CD8-positive, alpha-beta memory T cell (primary cell): ENCODE results near the gene HPS5. TPM values are rescaled to one million over a fixed set of nuclear protein-coding genes. Genes with fewer than 3 reads are reported as not detected.
"Not testable (repeated sequence)": the region's sequence is repeated elsewhere in the genome, so short reads cannot be mapped to it uniquely, and the experiment has no call there.

Experiments
- CTCF ChIA-PET: fragments of 350-600 bp; sonication (Branson Sonifier 250); formaldehyde crosslinking; loops from one replicate; lab custom pipeline; 2021; ENCODE audit warnings: antibody characterized with exemption; lab: Charles Lee
- POLR2A ChIA-PET: fragments of 350-600 bp; sonication (Branson Sonifier 250); formaldehyde crosslinking; loops from one replicate; lab custom pipeline; 2021; ENCODE audit warnings: antibody characterized with exemption; lab: Charles Lee
- DNase-seq, 5 donors: peaks; one replicate each; pipeline versions ENCODE4 v3.0.0 to v3.0.0-alpha.2; 2020 to 2022; ENCODE audit warnings: mixed read lengths in 1 of 5
- H3K27ac ChIP-seq: one replicate; pipeline ENCODE4 v1.7.0; 2013; ENCODE audit warnings: low read depth, mild to moderate bottlenecking, low read length, moderate library complexity
- H3K27me3 ChIP-seq: 2 replicates; pipeline ENCODE4 v1.7.0; 2013; ENCODE audit warnings: low read length, mild to moderate bottlenecking; ENCODE audit not compliant: insufficient read depth, poor library complexity, severe bottlenecking
- H3K36me3 ChIP-seq: 2 replicates; pipeline ENCODE4 v1.7.0; 2013; ENCODE audit warnings: mild to moderate bottlenecking, low read length, moderate library complexity; ENCODE audit not compliant: insufficient read depth
- H3K4me1 ChIP-seq: 2 replicates; pipeline ENCODE4 v1.7.0; 2013; ENCODE audit warnings: mild to moderate bottlenecking, low read length, moderate library complexity; ENCODE audit not compliant: insufficient read depth
- H3K4me3 ChIP-seq: 2 replicates; pipeline ENCODE4 v1.7.0; 2013; ENCODE audit warnings: mild to moderate bottlenecking, low read length
- H3K9me3 ChIP-seq: 2 replicates; pipeline ENCODE4 v1.7.0; 2013; ENCODE audit warnings: mild to moderate bottlenecking, low read length
- H3K27ac Mint-ChIP-seq, 8 donors: one replicate each; pipeline ENCODE4 v1.8.0; 2020 to 2021; ENCODE audit warnings: mixed read lengths in 8 of 8, mild to moderate bottlenecking in 6 of 8, inconsistent platforms in 3 of 8, moderate library complexity in 3 of 8
- H3K27me3 Mint-ChIP-seq, 2 donors: one replicate each; pipeline ENCODE4 v1.8.0; 2020 to 2021; ENCODE audit warnings: mixed read lengths in 2 of 2, mild to moderate bottlenecking in 1 of 2, moderate library complexity in 1 of 2
- H3K36me3 Mint-ChIP-seq, 3 donors: one replicate each; pipeline ENCODE4 v1.8.0; 2020 to 2021; ENCODE audit warnings: mixed read lengths in 3 of 3, inconsistent platforms in 1 of 3, mild to moderate bottlenecking in 1 of 3
- H3K4me1 Mint-ChIP-seq, 3 donors: one replicate each; pipeline ENCODE4 v1.8.0; 2020 to 2021; ENCODE audit warnings: mixed read lengths in 3 of 3, inconsistent platforms in 1 of 3, mild to moderate bottlenecking in 1 of 3
- H3K4me3 Mint-ChIP-seq, 7 donors: one replicate each; pipeline ENCODE4 v1.8.0; 2020 to 2021; ENCODE audit warnings: mixed read lengths in 7 of 7, mild to moderate bottlenecking in 6 of 7, moderate library complexity in 4 of 7, inconsistent platforms in 2 of 7
- H3K9me3 Mint-ChIP-seq, 5 donors: one replicate each; pipeline ENCODE4 v1.8.0; 2020 to 2022; ENCODE audit warnings: mixed read lengths in 5 of 5, mild to moderate bottlenecking in 3 of 5, moderate library complexity in 2 of 5, inconsistent platforms in 1 of 5
- polyA plus RNA-seq: library from polyadenylated mRNA; unstranded; fragments of 300-500 nt; fragmentation: Illumina TruSeq; gene quantifications from one replicate; pipeline ENCODE4 v1.2.3, GENCODE V29; 2021
- total RNA-seq, 2 experiments: library from RNA; stranded (reverse); gene quantifications; one replicate each; pipeline ENCODE4 v1.2.3, GENCODE V29; 2021

The HPS5 gene
- total and polyA plus RNA-seq, 3 experiments from 2014 or later, result 13.8 to 19.4 (median 18.5) TPM

GRCh38 chr11:18288911-18289310 lies 33.0 kb downstream of the HPS5 start:
- Histone ChIP-seq H3K4me3 (no peak overlapping the region), H3K27ac (no peak overlapping the region), H3K4me1 (no peaks in the 10 kb centered on the region), H3K36me3 (peaks cover 30% of the 10 kb centered on the region), H3K9me3 (no peaks in the 10 kb centered on the region), H3K27me3 (no peaks in the 10 kb centered on the region)
- H3K9me3 Mint-ChIP-seq, result no peaks in the 10 kb centered on the region
- ChIA-PET POLR2A (no interaction called here), CTCF (no interaction called here)
- H3K4me3 Mint-ChIP-seq, result no peak overlapping the region
- no peaks in the 10 kb centered on the region for H3K4me1 Mint-ChIP-seq
- no peaks in the 10 kb centered on the region for H3K27me3 Mint-ChIP-seq
- peaks cover 18 to 81% (median 35%) of the 10 kb centered on the region in 3 donors for H3K36me3 Mint-ChIP-seq
- H3K27ac Mint-ChIP-seq, result peak overlapping the region in 2 of 8 donors; percentile 23 to 71
- DNase-seq, result no peak

- CTCF ChIA-PET, result no interaction called here
- no peaks in the 10 kb centered on the region for H3K9me3 Mint-ChIP-seq
- H3K4me1 ChIP-seq, result no peaks in the 10 kb centered on the region
- no peak overlapping the region for H3K27ac ChIP-seq
- POLR2A ChIA-PET, result no interaction called here
- H3K4me3 Mint-ChIP-seq, result no peak overlapping the region
- peaks cover 36% of the 10 kb centered on the region for H3K36me3 ChIP-seq
- no peaks in the 10 kb centered on the region for H3K9me3 ChIP-seq
- no peak for DNase-seq
- no peak overlapping the region for H3K4me3 ChIP-seq
- peak overlapping the region in 1 of 8 donors; percentile 38 for H3K27ac Mint-ChIP-seq
- H3K27me3 ChIP-seq, result no peaks in the 10 kb centered on the region
- peaks cover 20 to 70% (median 25%) of the 10 kb centered on the region in 3 donors for H3K36me3 Mint-ChIP-seq
- H3K4me1 Mint-ChIP-seq, result peaks cover 0 to 7% (median under 1%) of the 10 kb centered on the region in 3 donors
- no peaks in the 10 kb centered on the region for H3K27me3 Mint-ChIP-seq
Observed at GRCh38 chr11:18285841-18286240, 36.1 kb downstream of the HPS5 start.

GRCh38 chr11:18282626-18283025 lies 39.3 kb downstream of the HPS5 start:
- Histone ChIP-seq H3K36me3 (peaks cover 35% of the 10 kb centered on the region), H3K4me1 (no peaks in the 10 kb centered on the region), H3K27ac (no peak overlapping the region), H3K27me3 (no peaks in the 10 kb centered on the region), H3K9me3 (no peaks in the 10 kb centered on the region), H3K4me3 (no peak overlapping the region)
- CTCF ChIA-PET, result no interaction called here
- Mint-ChIP-seq H3K4me3 (no peak overlapping the region), H3K4me1 (peaks cover 8 to 18% (median 17%) of the 10 kb centered on the region in 3 donors), H3K27me3 (no peaks in the 10 kb centered on the region), H3K9me3 (no peaks in the 10 kb centered on the region), H3K27ac (peak overlapping the region in 1 of 8 donors; percentile 69), H3K36me3 (peaks cover 20 to 67% (median 30%) of the 10 kb centered on the region in 3 donors)
- no peak for DNase-seq
- POLR2A ChIA-PET, result no interaction called here

GRCh38 chr11:18280438-18281045 lies 41.4 kb downstream of the HPS5 start:
- H3K4me3 Mint-ChIP-seq, result peak overlapping the region in 6 of 7 donors; percentile 64 to 83 (median 75)
- H3K9me3 Mint-ChIP-seq, result no peaks in the 10 kb centered on the region

GRCh38 chr11:18277565-18278271 lies 44.2 kb downstream of the HPS5 start:
- H3K9me3 Mint-ChIP-seq, result no peaks in the 10 kb centered on the region
- peaks cover 11% of the 10 kb centered on the region for H3K36me3 ChIP-seq
- no peak overlapping the region for H3K27ac ChIP-seq
- H3K4me3 ChIP-seq, result no peak overlapping the region
- no peak for DNase-seq
- peaks cover 13 to 34% (median 24%) of the 10 kb centered on the region in 3 donors for H3K36me3 Mint-ChIP-seq
- no peaks in the 10 kb centered on the region for H3K27me3 ChIP-seq
- H3K4me1 Mint-ChIP-seq, result peaks cover 8 to 18% (median 17%) of the 10 kb centered on the region in 3 donors
- ChIA-PET POLR2A (no interaction called here), CTCF (interaction anchor here (0.9 kb wide), 1 partner anchor 34 kb away, joined by 3 read pairs; no protein-coding TSS in a partner anchor)
- H3K4me3 Mint-ChIP-seq, result no peak overlapping the region
- H3K27me3 Mint-ChIP-seq, result no peaks in the 10 kb centered on the region
- H3K27ac Mint-ChIP-seq, result peak overlapping the region in 3 of 8 donors; percentile 9 to 26 (median 20)
- no peaks in the 10 kb centered on the region for H3K4me1 ChIP-seq
- H3K9me3 ChIP-seq, result no peaks in the 10 kb centered on the region

More at GRCh38 chr11:18280438-18281045, 41.4 kb downstream of the HPS5 start:
- no peak overlapping the region for H3K27ac ChIP-seq
- no peak for DNase-seq
- no peaks in the 10 kb centered on the region for H3K27me3 Mint-ChIP-seq
- H3K27ac Mint-ChIP-seq, result peak overlapping the region; percentile 5 to 96 (median 74)
- peaks cover 8 to 18% (median 17%) of the 10 kb centered on the region in 3 donors for H3K4me1 Mint-ChIP-seq
- no peaks in the 10 kb centered on the region for H3K4me1 ChIP-seq
- H3K36me3 Mint-ChIP-seq, result peaks cover 9 to 48% (median 23%) of the 10 kb centered on the region in 3 donors
- H3K9me3 ChIP-seq, result no peaks in the 10 kb centered on the region
- ChIA-PET CTCF (interaction anchor here (0.7 kb wide), 1 partner anchor 259 kb away, joined by 3 read pairs; no protein-coding TSS in a partner anchor), POLR2A (no interaction called here)
- no peaks in the 10 kb centered on the region for H3K27me3 ChIP-seq
- peaks cover 17% of the 10 kb centered on the region for H3K36me3 ChIP-seq
- H3K4me3 ChIP-seq, result no peak overlapping the region

- DNase-seq, result no peak
- Histone ChIP-seq H3K27ac (no peak overlapping the region), H3K4me1 (no peaks in the 10 kb centered on the region), H3K36me3 (no peaks in the 10 kb centered on the region), H3K9me3 (no peaks in the 10 kb centered on the region), H3K4me3 (no peak overlapping the region), H3K27me3 (no peaks in the 10 kb centered on the region)
- no peaks in the 10 kb centered on the region for H3K9me3 Mint-ChIP-seq
- CTCF ChIA-PET, result interaction anchor here (1.4 kb wide), 1 partner anchor 27 kb away, joined by 3 read pairs; no protein-coding TSS in a partner anchor
- no peak overlapping the region for H3K27ac Mint-ChIP-seq
- POLR2A ChIA-PET, result no interaction called here
- no peaks in the 10 kb centered on the region for H3K27me3 Mint-ChIP-seq
- peaks cover 2 to 6% (median 5%) of the 10 kb centered on the region in 3 donors for H3K36me3 Mint-ChIP-seq
- H3K4me3 Mint-ChIP-seq, result no peak overlapping the region
- peaks cover 0 to 10% (median 0%) of the 10 kb centered on the region in 3 donors for H3K4me1 Mint-ChIP-seq
Observed at GRCh38 chr11:18271206-18271605, 50.7 kb downstream of the HPS5 start.

- H3K9me3 ChIP-seq, result no peaks in the 10 kb centered on the region
- no peaks in the 10 kb centered on the region for H3K27me3 ChIP-seq
- H3K36me3 Mint-ChIP-seq, result peaks cover 0 to 3% (median 3%) of the 10 kb centered on the region in 3 donors
- no peak for DNase-seq
- no peaks in the 10 kb centered on the region for H3K36me3 ChIP-seq
- POLR2A ChIA-PET, result no interaction called here
- no peaks in the 10 kb centered on the region for H3K4me1 ChIP-seq
- H3K9me3 Mint-ChIP-seq, result no peaks in the 10 kb centered on the region
- no peaks in the 10 kb centered on the region for H3K27me3 Mint-ChIP-seq
- CTCF ChIA-PET, result no interaction called here
- H3K4me3 ChIP-seq, result no peak overlapping the region
- no peak overlapping the region for H3K27ac ChIP-seq
- H3K4me1 Mint-ChIP-seq, result peaks cover 0 to 10% (median 0%) of the 10 kb centered on the region in 3 donors
- H3K27ac Mint-ChIP-seq, result peak overlapping the region in 2 of 8 donors; percentile 25 to 39
- H3K4me3 Mint-ChIP-seq, result no peak overlapping the region
Observed at GRCh38 chr11:18270102-18270501, 51.8 kb downstream of the HPS5 start.

GRCh38 chr11:18269252-18269651 lies 52.7 kb downstream of the HPS5 start:
- H3K9me3 Mint-ChIP-seq, H3K27ac ChIP-seq, H3K36me3 Mint-ChIP-seq, H3K4me1 Mint-ChIP-seq, H3K27me3 ChIP-seq, H3K36me3 ChIP-seq, H3K4me1 ChIP-seq, H3K27me3 Mint-ChIP-seq, H3K4me3 Mint-ChIP-seq, CTCF ChIA-PET, H3K9me3 ChIP-seq, H3K4me3 ChIP-seq, POLR2A ChIA-PET, DNase-seq: not testable (repeated sequence)
- peak overlapping the region in 1 of 8 donors; percentile 35 for H3K27ac Mint-ChIP-seq
